ENCODE data around the gene LRRTM2. TPM values are rescaled to one million over a fixed set of nuclear protein-coding genes. Genes with fewer than 3 reads are reported as not detected.

LRRTM2 gene
- total and polyA plus RNA-seq, 2 of the 4 experiments (the other 2 are of a cell fraction), result 0.53 to 2.0 TPM

DNA sequence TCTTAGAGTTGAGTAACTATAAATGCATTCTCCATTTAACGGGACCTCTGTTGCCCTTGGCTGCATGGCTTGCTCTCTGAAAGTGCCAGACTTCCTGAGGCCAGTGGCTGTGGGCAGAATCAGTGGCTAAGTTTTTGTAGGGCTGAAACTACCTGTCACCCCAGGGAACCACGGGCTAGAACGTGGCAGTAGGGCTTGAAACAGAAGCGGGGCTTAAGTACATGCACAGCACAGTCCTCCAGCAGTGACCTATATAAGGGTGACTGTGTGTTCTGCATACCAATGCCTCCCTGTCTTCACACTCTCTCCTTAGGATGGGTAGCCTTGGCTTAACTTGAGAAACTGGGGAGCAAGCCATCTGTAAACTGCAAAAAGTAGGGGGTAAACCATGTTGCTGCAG lies 43.6 kb upstream of the LRRTM2 start:
- intact Hi-C loops (cut with micrococcal nuclease) (no loop called here), in situ Hi-C loops (cut with MboI; ENCODE audit: low sequenced_read_pairs) (no loop called here), dilution Hi-C loops (cut with HindIII; ENCODE audit: low sequenced_read_pairs, unreplicated experiment) (no loop called here)
- Histone ChIP-seq H3K9me1 (ENCODE audit: insufficient read depth, low read length) (peaks cover 7% of the 10 kb centered on the region; the same call in 1 of the 2 replicates), H2BK120ac (ENCODE audit: low read depth, low read length) (no peak overlapping the region), H3K4ac (ENCODE audit: low read depth, low read length) (no peak overlapping the region), H3K36me3 (ENCODE audit: control insufficient read depth, insufficient read depth, low read length) (peaks cover 21% of the 10 kb centered on the region), H3K4me1 (ENCODE audit: control insufficient read depth, insufficient read depth, low read length) (no peaks in the 10 kb centered on the region; the same call in 1 of the 2 replicates), H2AK5ac (ENCODE audit: low read depth, low read length) (no peak overlapping the region), H2BK20ac (ENCODE audit: low read depth, low read length) (no peak overlapping the region), H3K18ac (ENCODE audit: low read depth, low read length) (no peak overlapping the region), H4K91ac (ENCODE audit: insufficient read depth, low read depth, low read length) (no peak overlapping the region), H3K14ac (replicated peaks; ENCODE audit: low read depth, low read length) (no peak overlapping the region), H4K20me1 (ENCODE audit: insufficient read depth, low read length) (peaks cover 9% of the 10 kb centered on the region; the same call in 1 of the 2 replicates), H3K27me3 (ENCODE audit: control insufficient read depth, insufficient read depth, low read length) (no peaks in the 10 kb centered on the region), H2BK5ac (ENCODE audit: low read depth, low read length, poor library complexity, severe bottlenecking) (no peak overlapping the region), H3K27ac (ENCODE audit: insufficient read depth, low read length) (no peak overlapping the region), H4K8ac (ENCODE audit: low read depth in 2 of 2, low read length in 2 of 2) (no peak overlapping the region), H2AFZ (replicated peaks; ENCODE audit: low read length, poor library complexity) (no peak overlapping the region), H4K5ac (ENCODE audit: low read depth, low read length) (no peak overlapping the region), H3K9ac (ENCODE audit: low read depth, low read length) (no peak overlapping the region), H3K79me1 (ENCODE audit: low read depth in 1 of 2, low read length in 2 of 2) (peaks cover 16 to 56% of the 10 kb centered on the region in 2 experiments), H3K23ac (ENCODE audit: low read depth, low read length) (no peak overlapping the region), H2AK9ac (replicated peaks; ENCODE audit: low read depth, low read length, poor library complexity) (no peak overlapping the region), H3K4me2 (ENCODE audit: low read depth, low read length) (no peak overlapping the region), H3K56ac (ENCODE audit: extremely low read depth, insufficient read depth, low read length) (no peak overlapping the region), H3K4me3 (ENCODE audit: insufficient read depth, low read depth, low read length) (no peak overlapping the region), H2BK15ac (ENCODE audit: low read depth, low read length) (no peak overlapping the region), H3K9me3 (ENCODE audit: control insufficient read depth, insufficient read depth, low read length) (no peaks in the 10 kb centered on the region)
- no peak for ATAC-seq (ENCODE audit: low read depth)
- WGBS, 2 experiments (ENCODE audit: extremely low coverage in 2 of 2, insufficient read length in 1 of 2), result no CpG with 5 or more reads among the region's 4 CpGs
- no TSS peak for BruUV-seq (replicated peaks)
- POLR2A ChIA-PET (ENCODE audit: unreplicated experiment), result no interaction called here
- DNase-seq, result no peak
- CTCF ChIA-PET, result no interaction called here
- TF ChIP-seq RCOR1 (IDR thresholded peaks at IDR 0.05; ENCODE audit: insufficient replicate concordance, low read length) (no peak), POLR2A (IDR thresholded peaks at IDR 0.05; ENCODE audit: low read depth, low read length) (no peak), NFE2L2 (IDR thresholded peaks at IDR 0.05; ENCODE audit: low read depth, low read length) (no peak), MXI1 (IDR thresholded peaks at IDR 0.05; ENCODE audit: borderline replicate concordance, low read depth, low read length) (no peak), RAD21 (IDR thresholded peaks at IDR 0.05; ENCODE audit: low read length) (no peak), CHD1 (IDR thresholded peaks at IDR 0.05; ENCODE audit: low read depth, low read length) (no peak), SMC3 (IDR thresholded peaks at IDR 0.05; ENCODE audit: low read depth, low read length) (no peak), CEBPB (IDR thresholded peaks at IDR 0.05; ENCODE audit: low read depth, low read length) (no peak)
- TF ChIP-seq, protein P1, sequence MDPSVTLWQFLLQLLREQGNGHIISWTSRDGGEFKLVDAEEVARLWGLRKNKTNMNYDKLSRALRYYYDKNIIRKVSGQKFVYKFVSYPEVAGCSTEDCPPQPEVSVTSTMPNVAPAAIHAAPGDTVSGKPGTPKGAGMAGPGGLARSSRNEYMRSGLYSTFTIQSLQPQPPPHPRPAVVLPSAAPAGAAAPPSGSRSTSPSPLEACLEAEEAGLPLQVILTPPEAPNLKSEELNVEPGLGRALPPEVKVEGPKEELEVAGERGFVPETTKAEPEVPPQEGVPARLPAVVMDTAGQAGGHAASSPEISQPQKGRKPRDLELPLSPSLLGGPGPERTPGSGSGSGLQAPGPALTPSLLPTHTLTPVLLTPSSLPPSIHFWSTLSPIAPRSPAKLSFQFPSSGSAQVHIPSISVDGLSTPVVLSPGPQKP (IDR thresholded peaks at IDR 0.05; ENCODE audit: borderline replicate concordance, low read depth, low read length), result no peak
- TF ChIP-seq, protein P2, sequence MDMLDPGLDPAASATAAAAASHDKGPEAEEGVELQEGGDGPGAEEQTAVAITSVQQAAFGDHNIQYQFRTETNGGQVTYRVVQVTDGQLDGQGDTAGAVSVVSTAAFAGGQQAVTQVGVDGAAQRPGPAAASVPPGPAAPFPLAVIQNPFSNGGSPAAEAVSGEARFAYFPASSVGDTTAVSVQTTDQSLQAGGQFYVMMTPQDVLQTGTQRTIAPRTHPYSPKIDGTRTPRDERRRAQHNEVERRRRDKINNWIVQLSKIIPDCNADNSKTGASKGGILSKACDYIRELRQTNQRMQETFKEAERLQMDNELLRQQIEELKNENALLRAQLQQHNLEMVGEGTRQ (IDR thresholded peaks at IDR 0.05; ENCODE audit: low read depth, low read length), result no peak
- TF ChIP-seq, protein P3, sequence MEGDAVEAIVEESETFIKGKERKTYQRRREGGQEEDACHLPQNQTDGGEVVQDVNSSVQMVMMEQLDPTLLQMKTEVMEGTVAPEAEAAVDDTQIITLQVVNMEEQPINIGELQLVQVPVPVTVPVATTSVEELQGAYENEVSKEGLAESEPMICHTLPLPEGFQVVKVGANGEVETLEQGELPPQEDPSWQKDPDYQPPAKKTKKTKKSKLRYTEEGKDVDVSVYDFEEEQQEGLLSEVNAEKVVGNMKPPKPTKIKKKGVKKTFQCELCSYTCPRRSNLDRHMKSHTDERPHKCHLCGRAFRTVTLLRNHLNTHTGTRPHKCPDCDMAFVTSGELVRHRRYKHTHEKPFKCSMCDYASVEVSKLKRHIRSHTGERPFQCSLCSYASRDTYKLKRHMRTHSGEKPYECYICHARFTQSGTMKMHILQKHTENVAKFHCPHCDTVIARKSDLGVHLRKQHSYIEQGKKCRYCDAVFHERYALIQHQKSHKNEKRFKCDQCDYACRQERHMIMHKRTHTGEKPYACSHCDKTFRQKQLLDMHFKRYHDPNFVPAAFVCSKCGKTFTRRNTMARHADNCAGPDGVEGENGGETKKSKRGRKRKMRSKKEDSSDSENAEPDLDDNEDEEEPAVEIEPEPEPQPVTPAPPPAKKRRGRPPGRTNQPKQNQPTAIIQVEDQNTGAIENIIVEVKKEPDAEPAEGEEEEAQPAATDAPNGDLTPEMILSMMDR (conservative IDR thresholded peaks at IDR 0.05; ENCODE audit: low read depth, low read length), result no peak
